DOHH2 (cell line): Measurements from ENCODE around the gene RNF149.
"Not testable (repeated sequence)": the region's sequence is repeated elsewhere in the genome, so short reads cannot be mapped to it uniquely, and the experiment has no call there.

Experiments
- EZH2phosphoT487 ChIP-seq: fragments of 200-600 bp; sonication (generic); IDR thresholded peaks from 2 replicates; pipeline ENCODE4 v1.6.1; 2017; ENCODE audit warnings: borderline replicate concordance, mild to moderate bottlenecking, antibody characterized with exemption, low read length, moderate library complexity, mixed read lengths
- TF ChIP-seq, protein P1 (sequence below): fragments of 200-600 bp; sonication (generic); IDR thresholded peaks from one replicate; pipeline ENCODE4 v1.5.1; 2014; ENCODE audit warnings: antibody characterized with exemption, mild to moderate bottlenecking, low read depth, low read length; ENCODE audit not compliant: poor library complexity, severe bottlenecking

DNA sequence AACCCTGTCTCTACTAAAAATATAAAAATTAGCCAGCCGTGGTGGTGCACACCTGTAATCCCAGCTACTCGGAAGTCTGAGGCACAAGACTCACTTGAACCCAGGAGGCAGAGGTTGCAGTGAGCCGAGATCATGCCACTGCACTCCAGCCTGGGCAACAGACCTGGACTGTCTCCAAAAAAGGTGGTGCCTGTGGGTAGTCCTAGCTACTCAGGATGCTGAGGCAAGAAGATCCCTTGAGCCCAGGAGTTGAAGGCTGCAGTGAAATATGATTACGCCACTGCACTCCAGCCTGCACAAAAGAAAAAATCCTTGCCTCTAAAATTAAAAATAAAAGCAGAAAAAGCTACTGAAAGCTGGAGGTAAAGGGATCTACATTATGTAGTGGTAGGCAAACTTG, 44.1 kb upstream of the RNF149 start:
- TF ChIP-seq, protein P1, sequence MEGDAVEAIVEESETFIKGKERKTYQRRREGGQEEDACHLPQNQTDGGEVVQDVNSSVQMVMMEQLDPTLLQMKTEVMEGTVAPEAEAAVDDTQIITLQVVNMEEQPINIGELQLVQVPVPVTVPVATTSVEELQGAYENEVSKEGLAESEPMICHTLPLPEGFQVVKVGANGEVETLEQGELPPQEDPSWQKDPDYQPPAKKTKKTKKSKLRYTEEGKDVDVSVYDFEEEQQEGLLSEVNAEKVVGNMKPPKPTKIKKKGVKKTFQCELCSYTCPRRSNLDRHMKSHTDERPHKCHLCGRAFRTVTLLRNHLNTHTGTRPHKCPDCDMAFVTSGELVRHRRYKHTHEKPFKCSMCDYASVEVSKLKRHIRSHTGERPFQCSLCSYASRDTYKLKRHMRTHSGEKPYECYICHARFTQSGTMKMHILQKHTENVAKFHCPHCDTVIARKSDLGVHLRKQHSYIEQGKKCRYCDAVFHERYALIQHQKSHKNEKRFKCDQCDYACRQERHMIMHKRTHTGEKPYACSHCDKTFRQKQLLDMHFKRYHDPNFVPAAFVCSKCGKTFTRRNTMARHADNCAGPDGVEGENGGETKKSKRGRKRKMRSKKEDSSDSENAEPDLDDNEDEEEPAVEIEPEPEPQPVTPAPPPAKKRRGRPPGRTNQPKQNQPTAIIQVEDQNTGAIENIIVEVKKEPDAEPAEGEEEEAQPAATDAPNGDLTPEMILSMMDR: not testable (repeated sequence)
- not testable (repeated sequence) for TF ChIP-seq EZH2phosphoT487
